T-helper 1 cell treated with Interleukin-12 subunit alpha and Interleukin-12 subunit beta and Interleukin-4 antibody, amounts not matched to agents 30 ng/mL and 1 ng/mL, for 36 hours (primary cell): ENCODE results near the gene FHAD1. TPM values are rescaled to one million over a fixed set of nuclear protein-coding genes. Genes with fewer than 3 reads are reported as not detected.

Source experiments
- intact Hi-C: fragments of 100-400 bp; cut with micrococcal nuclease; formaldehyde crosslinking; loops from one replicate; pipeline ENCODE4 v1.15.1; 2024
- total RNA-seq: library from RNA; stranded (reverse); gene quantifications from 2 replicates; pipeline ENCODE4 v1.2.3, GENCODE V29; 2022

The FHAD1 gene
- total RNA-seq, 1 donor from 2014 or later: not detected

DNA sequence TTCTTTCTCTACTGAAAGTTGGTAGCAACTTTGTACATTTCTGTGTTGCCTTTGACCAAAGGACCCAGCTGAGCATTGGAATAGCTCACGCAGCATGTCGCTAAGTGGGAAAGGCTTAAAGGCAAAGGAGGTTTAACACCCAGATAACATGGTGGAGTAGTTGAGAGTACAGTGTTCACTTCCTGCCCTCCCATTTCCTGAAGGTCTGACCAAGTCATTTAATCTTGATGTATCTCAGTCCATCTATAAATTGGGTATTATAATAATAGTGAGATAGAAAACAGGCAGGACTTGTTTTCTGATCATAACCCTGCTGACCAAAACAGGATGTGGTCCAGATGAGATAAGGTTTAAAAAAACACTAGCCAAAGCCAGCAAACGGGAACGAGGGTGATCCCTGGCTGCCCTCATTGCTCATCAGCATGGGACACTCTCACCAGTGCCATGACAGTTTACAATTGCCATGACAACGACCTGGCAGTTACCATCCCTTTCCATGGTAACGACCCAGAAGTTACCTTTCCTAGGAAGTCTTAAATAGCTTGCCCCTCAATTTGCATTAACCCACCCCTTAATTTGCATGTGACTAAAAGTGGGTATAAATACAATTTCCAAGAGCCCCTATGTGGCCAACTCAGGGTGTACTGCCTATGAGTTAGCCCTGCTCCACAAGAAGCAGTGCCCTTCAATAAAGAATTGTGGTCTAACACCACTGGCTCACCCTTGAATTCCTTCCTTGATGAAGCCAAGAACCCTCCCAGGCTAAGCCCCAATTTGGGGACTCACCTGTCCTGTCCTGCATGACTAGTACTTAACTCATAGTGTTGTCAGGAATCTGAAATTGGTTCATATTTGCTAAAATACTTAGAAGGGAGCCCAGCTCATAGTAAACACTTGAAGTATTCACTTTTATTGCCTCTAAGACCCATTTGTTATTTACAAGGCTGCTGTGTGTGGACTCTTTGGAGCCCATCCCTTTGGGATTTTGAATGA, 28.4 kb upstream of the FHAD1 start:
- intact Hi-C loops: loop anchor here (5.0 kb wide), 1 partner anchor 34 kb away; no protein-coding TSS in a partner anchor

DNA sequence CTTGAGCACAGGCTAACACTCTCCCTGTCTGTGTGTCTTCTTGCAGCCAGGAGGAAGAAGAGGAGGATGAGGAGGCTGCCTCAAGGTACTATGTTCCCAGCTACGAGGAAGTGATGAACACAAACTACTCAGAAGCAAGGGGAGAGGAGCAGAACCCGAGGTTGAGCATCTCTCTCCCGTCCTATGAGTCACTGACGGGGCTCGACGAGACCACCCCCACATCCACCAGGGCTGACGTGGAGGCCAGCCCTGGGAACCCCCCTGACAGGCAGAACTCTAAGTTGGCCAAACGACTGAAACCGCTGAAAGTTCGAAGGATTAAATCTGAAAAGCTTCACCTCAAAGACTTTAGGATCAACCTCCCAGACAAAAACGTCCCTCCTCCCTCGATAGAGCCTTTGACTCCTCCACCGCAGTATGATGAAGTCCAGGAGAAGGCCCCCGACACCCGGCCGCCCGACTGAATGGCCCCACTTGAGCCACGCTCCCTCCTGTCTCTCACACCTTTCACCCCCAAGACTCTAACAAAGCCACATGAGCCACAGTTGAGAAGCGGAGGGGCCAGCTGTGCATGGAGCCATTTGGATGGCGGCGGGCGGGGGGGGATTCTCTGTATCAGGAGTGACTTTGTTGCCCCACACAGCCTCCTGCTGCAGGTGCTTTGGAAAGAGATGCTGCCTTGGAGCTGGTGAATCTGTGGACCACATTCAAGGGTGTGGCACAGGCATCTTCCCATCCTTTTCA, 27.6 kb upstream of the FHAD1 start:
- intact Hi-C loops: loop anchor here (5.0 kb wide), 1 partner anchor 33 kb away; no protein-coding TSS in a partner anchor

DNA sequence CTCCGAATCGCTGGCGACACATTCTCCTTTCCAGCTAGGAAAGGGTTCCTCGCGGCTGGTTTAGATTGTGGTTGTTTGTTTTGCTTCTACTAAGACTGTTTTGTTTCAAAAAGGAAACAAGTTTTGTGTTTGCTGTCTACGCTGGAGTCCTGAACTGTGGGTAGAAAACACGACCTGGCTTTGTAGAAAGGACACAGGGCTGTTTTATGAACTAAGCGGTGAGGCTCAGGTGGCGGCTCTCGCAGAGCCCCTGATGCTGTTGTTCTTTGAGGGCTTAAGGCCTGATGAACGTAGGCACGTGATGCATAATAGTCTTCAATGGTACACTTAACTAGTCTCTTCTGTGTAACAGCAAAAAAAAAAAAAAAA, 27.0 kb upstream of the FHAD1 start:
- intact Hi-C loops: no loop called here

DNA sequence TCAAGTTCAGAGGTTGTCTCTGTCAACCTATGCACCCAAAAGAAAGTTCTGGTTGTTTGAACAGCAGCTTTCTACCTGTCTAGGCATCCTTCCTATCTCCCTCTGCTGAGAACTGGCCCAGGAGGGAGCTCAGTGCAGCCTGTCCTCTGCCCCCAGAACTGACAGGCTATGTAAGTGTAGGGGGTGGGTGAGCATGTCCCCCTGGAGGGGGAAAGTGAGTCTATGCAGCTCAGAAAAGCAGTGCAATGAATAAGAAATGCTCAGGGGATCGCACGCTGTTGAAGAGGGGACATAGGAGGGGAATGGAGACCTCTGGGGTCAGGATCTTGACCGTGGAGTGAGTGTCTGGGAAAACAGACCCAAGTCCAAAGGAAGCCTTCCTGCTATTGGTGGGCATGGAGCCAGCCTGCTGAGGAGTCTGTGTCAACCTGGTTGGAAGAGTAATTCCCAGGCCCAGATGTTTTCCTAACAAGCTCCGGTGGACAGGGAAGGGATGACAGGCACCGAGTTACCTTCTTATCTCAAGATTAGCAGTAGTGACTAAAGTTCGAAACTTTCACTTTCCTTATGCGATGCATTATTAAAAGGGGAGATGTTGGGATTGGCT, 26.1 kb upstream of the FHAD1 start:
- intact Hi-C loops: no loop called here

DNA sequence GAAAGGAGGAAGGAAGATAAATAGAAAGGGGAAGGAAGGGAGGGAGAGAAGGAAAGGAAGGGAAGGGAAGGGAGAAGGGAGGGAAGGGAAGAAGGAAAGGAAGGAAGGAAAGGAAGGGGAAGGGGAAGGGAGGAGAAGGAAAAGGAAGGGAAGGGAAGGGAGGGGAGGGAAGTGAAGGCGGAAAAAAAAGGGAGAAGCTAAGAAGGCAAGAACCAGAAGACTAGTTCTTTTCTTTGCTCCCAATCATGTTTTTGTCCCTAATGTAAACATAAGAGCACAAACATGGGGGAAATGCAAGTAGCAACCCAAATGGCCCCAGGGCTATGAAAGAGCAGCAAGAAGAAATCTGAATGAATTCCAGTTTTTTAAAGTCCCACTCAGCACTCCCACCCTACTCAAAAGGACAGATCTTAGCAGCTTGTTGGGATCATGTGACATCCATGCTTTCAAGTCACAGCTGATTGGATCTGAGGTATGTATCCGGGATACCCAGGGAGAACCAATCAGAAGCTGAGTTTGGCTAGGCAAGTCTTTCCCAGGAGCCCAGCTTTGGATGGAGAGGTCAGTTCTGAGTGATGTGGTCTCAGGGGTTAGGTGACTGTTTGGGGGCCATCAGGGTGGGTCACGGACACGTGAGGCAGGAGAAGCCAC, 24.2 kb upstream of the FHAD1 start:
- intact Hi-C loops: no loop called here

DNA sequence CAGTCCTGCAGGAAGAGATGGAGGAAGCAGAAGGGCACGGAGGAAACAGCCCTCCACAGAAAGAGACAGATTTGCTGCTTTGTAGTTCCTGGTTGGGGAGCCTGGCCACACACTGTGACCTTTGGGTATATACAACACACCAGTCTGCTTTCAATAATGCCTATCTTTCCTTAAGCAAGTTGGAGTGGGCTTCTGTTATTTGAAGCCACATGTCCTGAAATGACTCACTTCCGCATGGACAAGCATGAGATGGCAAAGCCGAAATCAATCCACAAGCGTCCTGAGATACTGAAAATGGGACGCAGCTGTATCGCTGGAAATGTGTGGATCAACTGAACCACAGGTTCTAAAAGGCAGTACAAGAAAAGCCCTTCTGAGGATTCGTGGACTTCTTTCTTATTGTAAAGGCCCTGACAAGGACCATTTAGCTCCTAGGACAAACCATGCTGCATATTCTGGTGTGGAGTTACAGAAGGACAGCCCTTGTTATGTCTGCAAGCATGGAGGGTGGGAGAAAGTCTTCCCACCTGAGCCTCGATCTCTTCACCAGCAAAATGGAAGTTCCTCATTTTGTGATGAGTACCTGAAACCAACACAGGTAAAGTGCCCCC, 22.7 kb upstream of the FHAD1 start:
- intact Hi-C loops: no loop called here

DNA sequence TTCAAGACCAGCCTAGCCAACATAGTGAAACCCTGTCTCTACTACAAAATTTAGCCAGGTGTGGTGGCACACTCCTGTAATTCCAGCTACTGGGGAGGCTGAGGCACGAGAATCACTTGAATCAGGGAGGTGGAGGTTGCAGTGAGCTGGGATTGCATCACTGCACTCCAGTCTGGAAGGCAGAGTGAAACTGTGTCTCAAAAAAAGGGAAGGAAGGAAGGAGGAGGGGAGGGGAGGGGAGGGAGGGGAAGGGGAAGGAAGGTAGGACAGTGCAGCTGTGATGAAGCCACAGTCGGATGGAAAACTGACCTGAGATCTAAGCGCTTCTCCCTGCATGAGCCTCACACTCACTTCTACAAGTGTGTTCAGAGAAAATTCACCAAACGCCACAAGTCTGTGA, 22.0 kb upstream of the FHAD1 start:
- intact Hi-C loops: no loop called here

DNA sequence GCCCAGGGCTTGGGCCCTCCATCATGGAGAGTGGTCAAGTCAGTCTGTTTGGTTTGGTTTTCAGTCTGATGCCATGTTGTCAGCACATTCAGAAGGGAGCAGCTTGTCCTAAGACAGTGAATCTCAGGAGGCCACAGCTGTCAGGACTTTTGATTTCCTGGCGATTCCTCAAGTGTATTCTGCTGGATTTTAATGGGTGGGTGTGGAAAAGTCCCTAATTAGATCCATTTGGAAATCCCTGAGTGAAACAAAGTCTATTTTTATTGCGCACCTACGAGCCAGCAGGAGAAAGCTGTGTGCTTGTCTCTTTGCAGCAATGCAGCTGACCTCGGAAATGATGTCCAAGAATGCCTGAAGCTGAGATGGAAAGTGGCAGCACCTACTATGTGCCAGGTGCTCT, 21.6 kb upstream of the FHAD1 start:
- intact Hi-C loops: no loop called here

DNA sequence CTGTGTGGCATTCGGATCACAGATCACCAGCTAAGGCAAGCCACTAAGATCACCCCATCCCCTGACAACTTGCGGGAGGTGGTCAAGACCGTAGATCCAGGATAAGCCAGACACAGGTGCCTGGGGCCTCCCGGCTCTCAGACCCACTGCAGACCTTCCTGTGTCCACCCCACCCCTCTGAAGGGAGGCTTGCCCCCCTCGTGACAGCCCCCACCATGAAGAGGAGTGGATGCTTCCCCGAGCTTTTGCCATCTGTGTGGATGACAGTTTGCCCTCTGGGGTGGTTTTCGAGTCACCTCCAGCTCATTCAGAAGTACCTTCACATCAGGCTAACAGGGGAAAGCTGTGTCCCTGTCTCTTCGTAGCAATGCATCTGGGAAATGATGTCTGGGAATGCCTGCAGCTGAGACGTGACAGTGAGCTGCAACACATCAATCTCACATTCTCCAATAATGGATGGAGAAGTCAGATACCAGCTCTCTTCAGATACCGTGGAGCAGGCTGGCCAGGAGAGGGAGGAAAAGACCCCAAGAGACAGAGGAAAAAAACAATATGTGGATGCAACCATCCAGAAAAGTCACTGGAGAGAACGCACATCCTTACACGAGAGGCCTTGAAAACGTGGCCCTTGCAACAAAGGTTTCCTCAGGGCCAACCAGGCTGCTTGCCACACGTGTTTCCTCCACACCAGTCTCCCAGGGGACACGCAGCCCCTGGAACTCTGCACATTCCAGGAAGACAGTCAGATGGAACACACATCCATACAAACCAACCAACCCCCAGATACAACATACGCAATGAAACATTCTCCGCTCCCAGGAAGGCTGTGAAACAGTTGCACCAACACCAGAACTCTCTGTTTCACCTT, 20.4 kb upstream of the FHAD1 start:
- intact Hi-C loops: no loop called here

DNA sequence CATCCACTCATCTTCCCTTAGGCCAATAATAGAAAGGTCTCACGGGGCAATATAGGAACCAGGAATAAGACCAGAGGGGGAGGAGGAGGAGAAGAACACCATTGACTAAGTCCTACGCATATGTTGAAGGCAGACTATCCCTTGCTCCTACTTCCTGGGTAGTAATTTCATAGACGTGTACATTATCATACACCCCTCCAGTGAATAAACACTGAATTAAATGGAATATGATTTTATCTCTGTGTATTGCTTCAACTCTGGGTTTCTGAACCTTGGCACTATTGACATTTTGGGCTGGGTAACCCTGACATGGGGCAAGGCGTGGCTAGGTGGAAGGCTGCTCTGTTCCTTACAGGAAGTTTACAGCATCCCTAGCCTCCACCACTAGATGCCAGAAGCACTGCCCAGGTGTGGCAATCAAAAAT, 17.3 kb upstream of the FHAD1 start:
- intact Hi-C loops: no loop called here

DNA sequence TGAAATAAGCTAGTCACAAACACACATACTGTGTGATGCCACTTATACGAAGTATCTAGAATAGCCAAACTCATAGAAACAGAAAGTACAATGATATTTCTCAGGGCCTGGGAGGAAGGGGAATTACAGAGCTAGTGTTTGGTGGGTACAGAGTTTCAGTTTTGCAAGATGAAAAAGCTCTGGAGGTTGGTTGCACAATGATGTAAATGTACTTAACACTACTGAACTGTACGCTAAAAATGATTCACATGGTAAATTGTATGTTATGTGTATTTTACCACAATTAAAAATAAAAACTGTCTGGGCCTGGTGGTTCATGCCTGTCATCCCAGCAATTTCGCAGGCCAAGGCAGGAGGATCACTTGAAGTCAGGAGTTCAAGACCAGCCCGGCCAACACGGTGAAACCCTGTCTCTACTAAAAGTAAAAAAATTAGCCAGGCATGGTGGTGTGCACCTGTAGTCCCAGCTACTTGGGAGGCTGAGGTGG, 15.3 kb upstream of the FHAD1 start:
- intact Hi-C loops: loop anchor here (1.0 kb wide), 1 partner anchor 18 kb away; no protein-coding TSS in a partner anchor

DNA sequence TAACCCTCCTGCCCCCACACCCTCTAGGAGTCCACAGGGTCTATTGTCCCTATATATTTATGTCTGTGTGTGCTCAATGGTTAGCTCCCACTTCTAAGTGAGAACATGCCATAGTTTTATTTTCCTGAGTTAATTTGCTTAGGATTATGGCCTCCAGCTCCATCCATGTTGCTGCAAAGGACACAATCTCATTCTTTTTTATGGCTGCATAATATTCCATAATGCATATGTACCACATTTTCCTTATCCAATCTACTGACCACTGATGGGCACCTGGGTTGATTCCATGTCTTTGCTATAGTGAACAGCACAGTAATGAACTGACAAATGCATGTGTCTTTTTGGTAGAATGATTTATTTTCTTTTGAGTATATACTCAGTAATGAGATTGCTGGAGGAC, 13.3 kb upstream of the FHAD1 start:
- intact Hi-C loops: no loop called here

DNA sequence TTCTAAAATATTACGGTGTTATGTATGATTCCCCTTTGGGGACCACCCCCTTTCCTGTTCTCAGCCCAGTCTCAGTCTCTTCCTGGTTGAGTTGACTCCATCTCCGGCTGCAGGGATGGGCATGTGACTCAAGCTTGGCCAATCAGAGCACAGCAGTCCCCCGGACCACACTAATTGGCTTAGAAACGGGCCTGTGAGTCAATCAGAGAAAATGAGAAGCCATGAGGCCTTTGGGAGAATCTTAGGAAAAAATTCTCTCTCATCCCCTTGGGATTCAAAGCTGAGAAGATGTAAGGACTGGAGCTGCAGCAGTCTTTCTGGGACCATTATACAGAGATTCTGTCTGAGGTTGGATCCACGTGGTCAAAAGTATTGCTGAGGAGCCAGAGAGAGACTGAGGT, 10.7 kb upstream of the FHAD1 start:
- intact Hi-C loops: no loop called here

DNA sequence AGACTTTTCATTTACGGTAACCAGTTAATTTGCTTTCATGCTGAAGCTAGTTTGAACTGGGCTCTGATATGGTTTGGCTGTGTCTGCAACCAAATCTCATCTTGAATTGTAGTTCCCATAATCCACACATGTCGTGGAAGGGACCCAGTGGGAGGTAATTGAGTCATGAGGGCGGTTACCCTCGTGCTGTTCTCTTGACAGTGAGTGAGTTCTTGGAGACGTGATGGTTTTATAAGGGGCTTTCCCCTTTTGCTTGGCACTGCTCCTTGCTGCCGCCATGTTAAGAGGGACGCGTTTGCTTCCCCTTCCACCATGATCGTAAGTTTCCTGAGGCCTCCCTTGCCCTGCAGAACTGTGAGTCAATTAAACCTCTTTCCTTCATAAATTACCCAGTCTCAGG, 10.3 kb upstream of the FHAD1 start:
- intact Hi-C loops: no loop called here

DNA sequence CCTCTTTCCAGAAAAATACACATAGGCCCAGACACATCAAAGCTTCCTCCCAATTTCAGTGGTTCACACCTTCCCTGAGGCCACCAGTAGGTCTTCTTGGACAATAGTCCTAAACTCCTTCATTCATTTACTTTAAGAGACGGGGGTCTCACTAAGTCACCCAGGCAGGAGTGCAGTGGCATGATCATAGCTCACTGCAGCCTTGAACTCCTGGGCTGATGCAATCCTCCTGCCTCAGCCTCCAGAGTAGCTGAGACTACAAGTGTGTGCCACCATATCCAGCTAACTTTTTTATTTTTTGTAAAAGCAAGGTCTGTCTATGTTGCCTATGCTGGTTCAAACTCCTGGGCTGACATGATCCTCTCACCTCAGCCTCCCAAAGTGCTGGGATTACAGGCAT, 8.2 kb upstream of the FHAD1 start:
- intact Hi-C loops: no loop called here

DNA sequence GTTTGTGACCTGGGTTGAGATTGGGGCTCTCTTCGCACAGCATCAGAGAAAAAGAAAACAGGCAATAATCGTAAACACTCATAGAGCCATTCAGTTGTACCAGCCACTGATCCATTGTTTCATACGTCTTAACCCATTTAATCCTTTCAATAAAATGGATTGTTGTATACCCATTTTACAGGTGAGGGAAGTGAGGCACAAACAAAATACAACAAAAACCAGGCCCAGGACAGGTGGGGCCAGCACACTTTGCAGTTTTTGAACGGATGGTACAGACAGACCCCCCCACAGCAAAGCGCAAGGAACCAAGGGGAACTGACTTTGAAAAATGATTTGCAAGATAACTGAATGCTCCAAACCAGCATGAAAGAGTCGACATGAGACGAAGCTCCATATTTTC, 4.3 kb upstream of the FHAD1 start:
- intact Hi-C loops: no loop called here

DNA sequence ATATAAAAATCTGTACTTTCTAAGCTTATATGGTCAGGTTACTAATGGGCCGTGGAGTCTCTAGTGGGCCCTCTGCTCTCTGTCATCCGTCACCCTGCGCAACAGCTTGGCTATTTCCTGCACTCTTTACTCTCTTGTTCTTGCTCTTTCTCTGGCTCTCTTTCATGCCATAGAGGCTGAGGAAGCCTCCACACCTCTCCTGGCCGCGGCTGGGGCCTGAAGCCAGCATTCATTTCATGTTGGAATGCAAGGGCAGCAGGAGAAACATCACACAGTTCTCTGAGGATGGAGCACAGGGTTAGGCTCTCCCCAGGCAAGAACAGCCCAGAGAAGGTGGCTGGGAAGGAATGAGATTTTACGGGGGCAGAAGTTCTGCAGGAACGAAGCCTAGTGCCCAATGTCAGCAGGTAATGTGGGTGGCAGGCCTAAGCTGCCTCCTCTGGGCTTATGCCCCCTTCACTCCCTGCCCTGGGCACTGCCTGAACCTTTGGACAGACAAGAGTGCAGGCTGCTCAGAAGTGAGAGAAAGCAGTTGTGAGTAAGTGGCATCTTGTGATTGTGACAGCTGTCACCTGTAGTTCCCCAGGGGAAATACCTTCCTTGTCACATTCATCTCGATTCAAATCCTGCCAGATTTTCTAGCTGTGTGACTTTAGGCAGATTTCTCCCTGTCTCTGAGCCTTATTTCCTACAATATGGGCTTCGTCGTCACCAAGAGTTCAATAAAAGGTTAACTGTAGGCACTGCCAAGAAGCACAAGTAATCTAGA, 3.6 kb upstream of the FHAD1 start:
- intact Hi-C loops: no loop called here

DNA sequence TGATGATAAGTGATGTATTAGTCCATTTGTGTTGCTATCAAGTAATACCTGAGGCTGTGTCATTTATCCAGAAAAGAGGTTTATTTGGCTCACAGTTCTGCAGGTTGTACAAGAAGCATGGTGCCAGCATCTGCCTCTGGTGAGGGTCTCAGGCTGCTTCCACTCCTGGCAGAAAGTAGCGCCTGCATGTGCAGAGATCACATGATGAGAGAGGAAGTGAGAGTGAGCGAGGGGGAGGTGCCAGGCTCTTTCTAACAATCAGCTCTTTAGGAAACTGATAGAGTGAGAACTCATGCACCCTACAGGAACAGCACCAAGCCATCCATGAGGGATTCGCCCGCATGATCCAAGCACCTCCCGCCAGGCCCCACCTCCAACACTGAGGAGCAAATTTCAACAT, 2.2 kb upstream of the FHAD1 start:
- intact Hi-C loops: loop anchor here (5.0 kb wide), 2 partner anchors 172 to 277 kb away; partner anchors contain the start of gene CASP9
